Measurements from ENCODE around the gene STX7.

GRCh38 chr6:132443206-132443605, 69.7 kb downstream of the STX7 start:
- TF ChIP-seq CTCF (IDR thresholded peaks at IDR 0.05): no peak
- no peak for TF ChIP-seq POLR2A (IDR thresholded peaks at IDR 0.05)
